Measurements from ENCODE around the gene RNF217. TPM values are rescaled to one million over a fixed set of nuclear protein-coding genes. Genes with fewer than 3 reads are reported as not detected.

The RNF217 gene
- total RNA-seq, 1 donor from 2014 or later, result 50.7 TPM

GRCh38 chr6:125117818-125118217 is 155.6 kb downstream of the RNF217 start:
- Mint-ChIP-seq H3K4me1 (ENCODE audit: unreplicated experiment) (no peaks in the 10 kb centered on the region), H3K36me3 (ENCODE audit: low read depth, unreplicated experiment) (no peaks in the 10 kb centered on the region), H3K27ac (ENCODE audit: unreplicated experiment) (no peak overlapping the region), H3K4me3 (ENCODE audit: unreplicated experiment) (no peak overlapping the region), H3K9me3 (ENCODE audit: unreplicated experiment) (no peaks in the 10 kb centered on the region), H3K27me3 (ENCODE audit: unreplicated experiment) (no peaks in the 10 kb centered on the region)
- no peak for TF ChIP-seq CTCF (IDR thresholded peaks at IDR 0.05; ENCODE audit: unreplicated experiment)
- DNase-seq (ENCODE audit: low spot score), result no peak

- Mint-ChIP-seq H3K27ac (ENCODE audit: unreplicated experiment) (no peak overlapping the region), H3K36me3 (ENCODE audit: low read depth, unreplicated experiment) (peaks cover 4% of the 10 kb centered on the region), H3K9me3 (ENCODE audit: unreplicated experiment) (peaks cover 2% of the 10 kb centered on the region), H3K4me1 (ENCODE audit: unreplicated experiment) (peaks cover 4% of the 10 kb centered on the region), H3K27me3 (ENCODE audit: unreplicated experiment) (no peaks in the 10 kb centered on the region), H3K4me3 (ENCODE audit: unreplicated experiment) (no peak overlapping the region)
- no peak for TF ChIP-seq CTCF (IDR thresholded peaks at IDR 0.05; ENCODE audit: unreplicated experiment)
- DNase-seq (ENCODE audit: low spot score), result no peak
These were observed 157.9 kb downstream of the RNF217 start for GRCh38 chr6:125120054-125120590.

DNA sequence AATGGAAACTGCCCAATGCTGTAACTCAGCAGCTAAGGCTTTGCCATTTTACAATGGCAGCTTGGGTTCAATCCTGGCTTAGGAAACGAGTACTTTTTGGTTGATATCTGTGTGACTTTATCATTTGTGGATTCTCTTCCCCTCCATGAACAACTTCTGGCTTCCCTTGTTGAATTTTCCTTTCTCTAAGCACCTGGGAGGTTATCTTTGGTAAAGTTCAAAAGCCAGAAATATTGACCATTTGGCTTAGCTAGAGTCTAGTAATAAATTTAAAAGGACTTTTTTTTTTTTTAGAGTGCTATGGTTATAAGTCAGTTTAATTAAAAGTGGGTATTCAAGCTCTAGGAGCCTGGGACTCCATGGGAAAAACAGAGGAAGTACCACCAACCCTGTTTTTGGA is 159.7 kb downstream of the RNF217 start:
- no peak overlapping the region for H3K27ac Mint-ChIP-seq (ENCODE audit: unreplicated experiment)
- DNase-seq (ENCODE audit: low spot score), result no peak
- TF ChIP-seq CTCF (IDR thresholded peaks at IDR 0.05; ENCODE audit: unreplicated experiment), result no peak

DNA sequence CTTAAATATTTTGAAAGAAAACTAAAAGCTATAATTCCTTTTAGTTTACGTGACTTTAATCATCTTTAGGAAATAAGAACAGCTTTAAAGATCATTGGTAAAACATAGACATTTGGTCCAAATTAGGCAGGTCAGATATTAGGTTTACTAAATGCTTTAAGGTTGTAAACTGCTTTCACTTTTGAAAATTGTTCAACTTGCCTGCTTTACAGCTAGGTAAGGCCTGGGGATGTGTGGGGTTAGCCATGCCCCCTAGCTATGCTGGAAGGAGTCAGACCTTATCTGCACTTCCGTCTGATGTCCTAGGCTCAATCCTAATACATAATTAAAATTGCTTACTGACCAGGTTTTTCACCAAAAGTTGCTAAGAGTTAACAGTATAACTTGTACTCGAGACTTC is 160.8 kb downstream of the RNF217 start:
- H3K4me3 Mint-ChIP-seq (ENCODE audit: unreplicated experiment), result no peak overlapping the region
- H3K27ac Mint-ChIP-seq (ENCODE audit: unreplicated experiment), result no peak overlapping the region
- peaks cover 8% of the 10 kb centered on the region for H3K36me3 Mint-ChIP-seq (ENCODE audit: low read depth, unreplicated experiment)
- peaks cover 4% of the 10 kb centered on the region for H3K4me1 Mint-ChIP-seq (ENCODE audit: unreplicated experiment)
- no peak for DNase-seq (ENCODE audit: low spot score)
- TF ChIP-seq CTCF (IDR thresholded peaks at IDR 0.05; ENCODE audit: unreplicated experiment), result no peak
- peaks cover 3% of the 10 kb centered on the region for H3K27me3 Mint-ChIP-seq (ENCODE audit: unreplicated experiment)
- H3K9me3 Mint-ChIP-seq (ENCODE audit: unreplicated experiment), result peaks cover 7% of the 10 kb centered on the region

More for the DNA sequence above, 159.7 kb downstream of the RNF217 start:
- H3K4me1 Mint-ChIP-seq (ENCODE audit: unreplicated experiment), result peaks cover 4% of the 10 kb centered on the region
- H3K27me3 Mint-ChIP-seq (ENCODE audit: unreplicated experiment), result peaks cover 3% of the 10 kb centered on the region
- peaks cover 7% of the 10 kb centered on the region for H3K9me3 Mint-ChIP-seq (ENCODE audit: unreplicated experiment)
- peaks cover 8% of the 10 kb centered on the region for H3K36me3 Mint-ChIP-seq (ENCODE audit: low read depth, unreplicated experiment)
- H3K4me3 Mint-ChIP-seq (ENCODE audit: unreplicated experiment), result no peak overlapping the region

DNA sequence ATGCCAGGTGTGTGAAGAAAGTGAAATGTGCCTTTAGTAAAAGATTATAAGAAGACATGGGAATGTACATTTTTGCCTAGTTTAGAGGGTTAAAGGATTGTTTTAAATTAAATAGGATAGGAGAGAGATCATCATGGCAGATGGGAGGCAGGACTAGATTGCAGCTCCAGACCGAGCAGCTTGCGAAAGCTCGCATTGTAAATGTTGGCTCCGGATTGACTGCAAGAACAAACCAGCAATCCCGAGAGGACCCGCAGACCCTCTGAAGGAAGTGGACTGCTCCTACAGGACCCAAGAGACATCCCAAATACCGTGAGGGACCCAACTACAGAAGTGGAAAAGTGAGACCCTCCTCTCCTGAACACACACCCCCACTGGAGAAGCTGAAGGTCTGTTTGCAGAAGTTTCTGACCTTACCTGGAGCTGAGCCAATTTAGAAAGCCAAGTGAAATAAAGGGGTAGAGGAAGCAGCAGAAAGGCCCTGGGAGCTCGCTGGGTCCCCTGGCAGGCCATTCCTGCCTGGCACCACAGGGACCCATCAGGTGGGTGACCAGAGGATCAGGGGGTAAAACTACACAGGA is 161.3 kb downstream of the RNF217 start:
- Mint-ChIP-seq H3K4me3 (ENCODE audit: unreplicated experiment) (no peak overlapping the region), H3K27me3 (ENCODE audit: unreplicated experiment) (peaks cover 3% of the 10 kb centered on the region), H3K4me1 (ENCODE audit: unreplicated experiment) (peaks cover 4% of the 10 kb centered on the region), H3K27ac (ENCODE audit: unreplicated experiment) (no peak overlapping the region), H3K36me3 (ENCODE audit: low read depth, unreplicated experiment) (peaks cover 8% of the 10 kb centered on the region), H3K9me3 (ENCODE audit: unreplicated experiment) (peaks cover 7% of the 10 kb centered on the region)
- no peak for DNase-seq (ENCODE audit: low spot score)
- TF ChIP-seq CTCF (IDR thresholded peaks at IDR 0.05; ENCODE audit: unreplicated experiment), result no peak

Data from endothelial cell (in vitro differentiated cells).